OCI-LY3 (cell line): ENCODE measurements around the gene ADCY5.

ENCODE experiments used
- EZH2phosphoT487 ChIP-seq: fragments of 200-600 bp; shearing (Covaris generic); IDR thresholded peaks from 2 replicates; pipeline ENCODE4 v1.6.1; 2018; ENCODE audit warnings: antibody characterized with exemption, mixed run types, low read depth
- TF ChIP-seq, protein P1 (sequence below): fragments of 200-600, 300-600 bp; sonication (generic); IDR thresholded peaks from 2 replicates; pipeline ENCODE4 v1.5.1; 2014; ENCODE audit warnings: antibody characterized with exemption, low read length, low read depth

DNA sequence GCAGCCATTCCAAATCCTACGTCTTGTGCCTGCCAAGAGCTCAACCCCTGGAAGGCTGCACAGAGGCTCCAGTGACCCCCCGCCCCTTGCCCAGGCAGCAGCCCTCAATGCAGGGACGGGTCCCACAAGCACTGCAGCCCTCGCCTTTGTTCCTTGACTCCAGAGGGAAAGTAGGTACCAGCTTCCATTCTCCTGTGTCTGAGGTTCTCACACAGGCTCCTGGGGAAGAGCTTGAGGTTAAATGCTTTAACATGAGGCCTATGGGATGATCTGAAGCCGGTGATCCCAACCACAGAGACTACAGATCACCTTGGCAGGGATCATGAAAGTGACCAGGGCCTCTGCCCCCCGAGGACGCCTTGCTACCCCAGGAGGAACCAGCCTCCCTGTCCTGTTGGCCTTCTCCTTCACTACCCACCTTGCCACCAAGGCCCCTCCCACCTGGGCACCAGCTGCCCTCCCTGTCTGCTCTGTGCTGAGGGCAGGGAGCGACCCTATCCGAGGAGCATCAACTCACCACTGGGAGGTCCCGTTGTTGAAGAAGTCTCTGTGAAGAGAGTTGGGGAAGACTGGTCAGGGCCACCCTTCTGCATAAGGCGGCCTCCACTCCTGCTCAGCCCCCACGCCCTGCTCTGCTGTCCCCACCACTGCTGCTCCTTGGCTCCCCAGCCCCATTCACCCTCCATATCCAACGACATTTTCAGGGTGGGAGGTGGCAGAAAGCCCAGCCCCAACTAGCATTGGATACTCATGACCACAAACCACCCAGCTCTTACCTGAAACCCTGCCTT, 151.9 kb downstream of the ADCY5 start:
- TF ChIP-seq, protein P1, sequence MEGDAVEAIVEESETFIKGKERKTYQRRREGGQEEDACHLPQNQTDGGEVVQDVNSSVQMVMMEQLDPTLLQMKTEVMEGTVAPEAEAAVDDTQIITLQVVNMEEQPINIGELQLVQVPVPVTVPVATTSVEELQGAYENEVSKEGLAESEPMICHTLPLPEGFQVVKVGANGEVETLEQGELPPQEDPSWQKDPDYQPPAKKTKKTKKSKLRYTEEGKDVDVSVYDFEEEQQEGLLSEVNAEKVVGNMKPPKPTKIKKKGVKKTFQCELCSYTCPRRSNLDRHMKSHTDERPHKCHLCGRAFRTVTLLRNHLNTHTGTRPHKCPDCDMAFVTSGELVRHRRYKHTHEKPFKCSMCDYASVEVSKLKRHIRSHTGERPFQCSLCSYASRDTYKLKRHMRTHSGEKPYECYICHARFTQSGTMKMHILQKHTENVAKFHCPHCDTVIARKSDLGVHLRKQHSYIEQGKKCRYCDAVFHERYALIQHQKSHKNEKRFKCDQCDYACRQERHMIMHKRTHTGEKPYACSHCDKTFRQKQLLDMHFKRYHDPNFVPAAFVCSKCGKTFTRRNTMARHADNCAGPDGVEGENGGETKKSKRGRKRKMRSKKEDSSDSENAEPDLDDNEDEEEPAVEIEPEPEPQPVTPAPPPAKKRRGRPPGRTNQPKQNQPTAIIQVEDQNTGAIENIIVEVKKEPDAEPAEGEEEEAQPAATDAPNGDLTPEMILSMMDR, result no peak
- no peak for TF ChIP-seq EZH2phosphoT487
